Effector CD4-positive, alpha-beta T cell (primary cell): ENCODE measurements around the gene VAMP8.
A peak's percentile ranks its signal among the peaks of the same experiment; 100 is the strongest.
"Not testable (repeated sequence)": the region's sequence is repeated elsewhere in the genome, so short reads cannot be mapped to it uniquely, and the experiment has no call there.

Experiments
- DNase-seq: peaks from one replicate; pipeline ENCODE4 v3.0.0-alpha.2; 2020
- total RNA-seq: gene quantifications from one replicate; lab custom pipeline; 2026; lab: John Stamatoyannopoulos, UW

The VAMP8 gene
- total RNA-seq, result 18.4 reads per million, percentile 45 among the genes with 10 or more reads in this experiment

DNA sequence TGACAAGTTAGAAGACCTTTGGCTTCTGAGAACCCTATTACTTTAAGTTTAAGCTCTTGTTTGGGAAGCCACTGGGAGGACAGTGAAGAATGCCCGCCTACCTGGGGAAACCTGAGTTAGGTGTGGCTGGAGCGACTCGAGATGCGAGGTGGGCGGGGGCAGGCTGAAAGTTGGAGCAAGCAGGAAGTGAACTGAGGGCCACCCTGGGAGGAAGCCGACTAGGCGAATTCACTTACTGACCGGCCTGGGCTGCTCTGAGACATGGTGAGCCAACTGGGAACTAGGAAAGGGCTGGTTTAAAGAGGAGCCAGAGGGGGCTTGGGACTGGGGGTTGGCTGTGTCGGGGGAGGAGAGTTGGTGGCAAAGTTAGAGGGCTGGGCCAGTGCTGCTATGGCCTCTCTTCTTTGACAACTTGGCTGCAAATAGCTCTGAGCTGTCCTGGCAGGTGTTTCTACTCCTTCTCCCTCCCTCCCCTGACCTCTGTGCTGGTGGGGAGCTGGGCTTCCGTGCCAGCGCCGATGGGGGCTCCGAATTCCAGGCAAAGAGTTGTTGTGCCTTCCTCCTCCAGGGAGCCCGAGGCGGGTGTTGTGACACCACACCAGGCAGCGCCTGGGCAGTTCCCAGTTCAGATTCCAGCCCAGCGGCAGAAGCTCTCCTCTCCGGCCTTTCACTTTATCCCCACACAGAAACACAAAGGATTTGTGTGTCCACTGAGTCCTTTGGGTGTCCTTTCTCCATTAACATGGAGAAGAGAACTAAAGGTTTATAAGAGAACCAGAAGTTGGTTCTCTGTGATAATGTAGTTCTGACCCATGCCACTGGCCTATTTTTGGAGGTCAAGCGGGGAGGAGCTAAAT is at the start of gene VAMP8:
Gene VAMP8, plus strand, starts transcription at position 201 of the 857 bp plus-strand sequence. Its CDS starts 61 bp downstream, at position 262.
- peak; percentile 59 for DNase-seq

DNA sequence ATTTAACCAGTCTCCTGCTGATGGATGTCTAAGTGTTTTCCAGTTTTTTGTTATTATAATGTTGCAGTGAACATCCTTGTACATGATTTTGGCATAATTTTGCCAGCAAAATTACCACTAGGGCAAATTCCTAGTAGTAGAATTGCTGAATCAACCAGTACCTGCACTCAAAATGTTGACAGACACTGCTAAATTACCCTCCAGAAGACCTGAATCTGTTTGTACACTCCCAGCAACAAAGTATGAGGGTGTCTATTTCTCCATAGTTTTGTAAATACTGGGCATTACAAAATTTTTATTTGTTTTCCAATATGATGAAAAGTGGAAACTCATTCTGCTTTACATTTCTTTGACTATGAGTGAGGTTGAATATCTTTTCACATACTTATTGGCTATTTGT is 49.6 kb upstream of the VAMP8 start:
- DNase-seq, result no peak

DNA sequence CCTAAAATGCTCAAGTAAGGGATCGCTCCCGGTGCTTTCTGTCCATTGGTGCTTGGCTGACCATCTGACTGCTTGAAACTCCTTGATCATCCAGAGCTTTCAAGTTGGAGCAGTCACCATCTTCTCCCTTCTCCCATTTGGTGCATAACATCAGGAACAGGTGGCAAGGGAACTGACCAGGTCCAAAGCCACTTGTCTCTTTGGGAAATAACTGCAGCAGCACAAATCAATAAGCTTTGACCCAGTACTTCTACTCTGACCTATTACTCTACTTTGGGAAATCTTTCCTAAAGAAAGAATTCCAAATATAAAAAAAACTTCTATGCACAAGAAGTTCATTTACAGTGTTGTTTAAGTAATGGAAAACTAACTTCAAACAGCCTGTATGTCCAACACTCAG is 49.0 kb upstream of the VAMP8 start:
- DNase-seq, result no peak

DNA sequence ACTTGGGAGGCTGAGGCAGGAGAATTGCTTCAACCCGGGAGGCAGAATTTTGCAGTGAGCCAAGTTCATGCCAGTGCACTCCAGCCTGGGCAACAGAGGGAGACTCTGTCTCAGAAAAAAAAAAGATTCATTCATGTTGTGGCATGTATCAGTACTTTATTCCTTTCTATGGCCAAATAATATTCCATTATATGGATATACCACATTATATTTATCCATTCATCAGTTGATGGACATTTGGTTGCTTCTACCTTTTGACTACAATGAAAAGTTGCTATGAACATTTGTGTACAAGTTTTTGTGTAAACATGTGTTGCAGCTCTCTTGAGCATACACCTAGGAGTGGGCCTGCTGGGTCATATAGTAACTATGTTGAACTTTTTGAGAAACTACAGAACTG is 47.6 kb upstream of the VAMP8 start:
- no peak for DNase-seq

DNA sequence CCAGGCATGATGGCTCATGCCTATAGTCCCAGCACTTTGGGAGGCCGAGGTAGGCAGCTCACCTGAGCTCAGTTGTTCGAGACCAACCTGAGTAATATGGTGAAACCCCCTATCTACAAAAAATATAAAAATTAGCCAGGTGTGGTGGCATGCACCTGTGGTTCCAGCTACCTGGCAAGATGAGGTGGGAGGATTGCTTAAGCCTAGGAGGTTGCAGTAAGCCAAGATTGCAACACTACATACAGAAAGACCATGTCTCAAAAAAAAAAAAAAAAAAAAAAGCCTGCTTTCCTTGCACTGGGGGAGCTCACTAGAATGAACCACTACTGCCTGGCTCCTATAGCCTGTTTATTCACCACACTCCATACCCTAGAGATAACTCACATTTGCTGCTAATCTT is 45.8 kb upstream of the VAMP8 start:
- DNase-seq, result no peak

DNA sequence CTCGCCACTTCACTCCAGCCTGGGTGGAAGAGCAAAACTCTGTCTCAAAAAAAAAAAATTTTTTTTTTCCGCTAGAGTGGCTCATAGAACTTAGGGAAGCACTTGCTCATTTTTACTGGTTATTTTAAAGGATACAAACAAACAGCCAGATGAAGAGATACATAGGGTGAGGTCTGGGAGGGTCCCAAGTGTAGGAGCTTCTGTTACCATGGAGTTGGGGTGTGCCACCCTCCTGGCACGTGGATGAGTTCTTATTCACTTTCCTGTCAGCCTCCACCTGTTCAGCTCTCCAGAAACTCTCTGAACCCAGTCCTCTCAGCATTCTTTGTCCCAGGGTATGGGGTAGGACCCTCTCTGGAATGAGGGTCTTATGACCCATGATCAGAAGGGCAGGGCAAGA is 43.3 kb upstream of the VAMP8 start:
- DNase-seq, result no peak

DNA sequence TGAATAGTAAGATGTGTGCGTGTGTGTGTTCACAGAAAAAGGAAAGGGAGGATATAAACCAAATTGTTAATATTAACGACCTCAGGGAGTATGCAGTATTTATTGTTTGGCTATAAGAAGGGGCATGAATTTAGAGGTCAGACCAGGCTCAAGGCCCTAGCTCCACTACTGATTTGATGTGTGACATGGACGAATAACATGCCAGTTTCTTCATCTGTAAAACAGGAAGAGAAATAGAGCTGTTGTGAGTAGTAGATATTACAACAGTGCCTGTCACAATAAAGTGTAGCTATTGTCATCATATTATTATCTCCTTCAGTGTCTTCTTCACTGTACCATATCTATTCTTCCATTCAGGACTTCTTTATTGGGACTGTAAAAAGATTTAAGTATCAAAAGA is 42.5 kb upstream of the VAMP8 start:
- DNase-seq, result no peak

DNA sequence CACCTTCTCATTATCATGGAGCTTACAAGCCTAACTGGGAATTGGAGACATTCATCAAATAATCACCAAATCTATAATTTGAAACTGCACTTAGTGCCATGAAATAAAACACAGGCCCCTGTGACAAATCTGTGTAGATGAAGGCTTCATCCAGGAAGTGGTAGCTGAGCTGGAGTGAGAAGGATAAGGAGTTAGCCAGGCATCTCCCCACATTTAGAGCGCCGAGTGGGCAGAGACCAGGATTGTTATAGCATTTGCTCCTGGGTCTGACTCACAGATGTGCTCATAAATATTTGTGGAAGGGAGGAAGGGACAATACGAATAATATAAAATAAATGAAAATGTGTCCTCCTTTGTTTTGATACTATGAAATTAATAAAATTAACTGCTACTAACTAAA is 40.9 kb upstream of the VAMP8 start:
- DNase-seq, result no peak

DNA sequence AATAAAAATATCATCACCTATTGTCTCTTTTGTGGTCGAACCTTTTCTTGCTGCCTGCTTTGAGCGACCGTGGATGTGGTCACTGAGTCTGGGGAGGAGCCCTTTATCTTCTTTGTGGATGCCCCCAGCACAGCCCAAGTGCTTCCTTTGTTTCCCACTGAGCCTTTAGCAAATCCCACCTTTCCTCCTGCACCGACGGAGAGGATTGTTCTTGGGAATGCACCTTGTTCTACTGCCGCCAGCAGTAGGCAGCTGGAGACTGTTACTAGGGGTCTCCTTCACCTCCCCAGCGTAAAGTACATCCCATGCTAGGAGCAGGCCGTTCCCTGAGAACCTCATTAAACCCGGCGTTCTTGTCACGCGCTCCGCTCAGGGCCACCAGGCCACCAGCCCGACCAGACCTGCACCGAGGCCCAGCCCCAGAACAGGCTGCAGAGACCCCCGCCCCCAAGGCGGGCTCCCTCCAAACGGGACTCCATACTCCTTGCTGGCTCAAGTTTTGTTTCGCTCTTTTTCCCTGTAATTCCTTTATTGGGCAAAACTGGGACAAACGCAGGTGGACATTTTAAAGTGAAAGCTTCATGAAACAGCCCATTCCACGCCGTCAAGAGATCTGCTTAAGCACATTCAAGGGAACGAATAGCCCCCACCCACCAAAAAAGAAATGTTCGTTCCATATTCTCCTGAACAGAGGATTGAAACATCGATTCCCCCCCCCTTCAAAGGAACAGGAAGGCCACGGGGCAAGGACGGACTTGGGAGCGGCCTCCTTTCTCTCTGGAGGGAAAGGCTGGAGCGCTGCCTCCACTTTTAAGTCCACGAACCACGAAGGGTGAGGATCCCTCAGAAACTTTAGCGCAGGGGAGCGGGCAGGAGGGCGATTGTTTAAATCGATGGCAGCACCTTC is 39.5 kb upstream of the VAMP8 start:
- DNase-seq, result no peak

DNA sequence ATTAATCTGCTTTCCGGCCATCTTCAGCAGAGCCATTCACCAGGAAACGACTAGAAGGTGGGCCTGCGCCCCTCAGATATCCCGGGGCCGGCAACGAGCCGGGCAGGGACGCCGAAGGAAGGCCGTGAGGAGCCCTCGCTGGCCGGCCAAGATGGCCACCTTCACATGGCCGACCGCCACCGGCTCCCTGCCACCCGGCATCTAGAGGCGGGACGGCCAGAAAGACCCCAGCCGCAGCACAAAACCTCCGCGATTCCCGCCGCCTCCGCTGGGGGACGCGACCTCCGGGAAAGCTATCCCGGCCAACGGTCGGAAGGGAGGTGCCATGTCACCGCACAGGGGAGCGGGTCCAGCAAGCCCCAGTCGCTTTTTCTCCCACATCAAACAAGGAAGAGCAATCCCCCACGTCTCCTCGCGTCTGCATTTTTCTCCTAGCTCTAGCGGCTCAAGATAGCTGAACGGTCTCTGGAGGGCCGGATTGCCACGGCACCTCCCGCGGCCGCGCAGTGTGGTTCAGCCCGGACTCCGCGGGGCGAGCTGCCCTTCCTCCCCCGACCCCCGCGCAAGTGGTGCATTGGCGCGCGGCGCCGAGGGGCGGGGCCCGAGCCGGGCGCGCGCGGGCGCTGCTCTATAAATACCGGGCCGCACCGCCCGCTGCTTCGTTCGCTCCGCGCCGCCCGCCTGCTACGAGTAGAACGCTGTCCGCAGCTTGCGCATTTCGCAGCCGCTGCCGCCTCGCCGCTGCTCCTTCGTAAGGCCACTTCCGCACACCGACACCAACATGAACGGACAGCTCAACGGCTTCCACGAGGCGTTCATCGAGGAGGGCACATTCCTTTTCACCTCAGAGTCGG is 38.7 kb upstream of the VAMP8 start, which contains the start of gene MAT2A:
Gene MAT2A, plus strand, starts transcription at position 662 of the 854 bp plus-strand sequence. Its CDS starts 120 bp downstream, at position 782.
- DNase-seq, result peak; percentile 78

DNA sequence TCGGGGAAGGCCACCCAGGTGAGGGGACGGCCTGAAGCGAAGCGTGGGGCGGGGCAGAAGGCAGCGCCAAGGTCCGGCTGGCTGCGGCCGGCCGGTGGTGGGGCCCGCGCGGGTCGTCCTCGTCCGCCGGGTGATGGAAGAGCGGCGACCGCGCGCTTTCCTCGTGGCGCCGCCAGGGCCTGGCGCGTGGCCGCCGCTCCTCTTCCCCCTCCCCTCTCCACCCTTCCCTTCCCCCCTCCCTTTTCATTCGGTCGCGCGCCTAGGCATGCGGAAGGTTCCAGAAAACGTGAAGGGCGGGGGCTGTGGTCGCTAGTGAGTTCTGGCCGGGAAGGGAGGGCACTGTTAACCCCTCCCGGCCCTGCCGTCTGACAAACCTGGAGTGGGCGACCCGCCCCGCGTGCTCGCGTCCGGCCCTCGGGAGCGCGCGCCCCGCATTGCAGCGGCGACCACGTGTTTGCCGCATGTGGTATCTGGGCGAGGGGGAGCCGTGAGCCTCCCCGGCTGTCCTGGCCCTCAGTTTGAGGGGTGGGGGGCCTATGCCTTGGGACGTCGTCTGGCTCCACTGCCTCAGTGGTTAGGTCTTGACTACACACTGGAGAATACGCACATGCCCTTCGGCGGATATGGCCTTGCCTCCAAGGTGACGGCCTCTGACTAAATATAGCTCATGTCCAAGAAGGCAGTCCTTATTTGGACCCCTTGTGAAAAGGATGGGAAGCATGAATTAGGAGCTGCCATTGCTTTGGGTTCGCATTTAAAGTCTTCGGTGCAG is 37.8 kb upstream of the VAMP8 start:
- peak; percentile 56 for DNase-seq

DNA sequence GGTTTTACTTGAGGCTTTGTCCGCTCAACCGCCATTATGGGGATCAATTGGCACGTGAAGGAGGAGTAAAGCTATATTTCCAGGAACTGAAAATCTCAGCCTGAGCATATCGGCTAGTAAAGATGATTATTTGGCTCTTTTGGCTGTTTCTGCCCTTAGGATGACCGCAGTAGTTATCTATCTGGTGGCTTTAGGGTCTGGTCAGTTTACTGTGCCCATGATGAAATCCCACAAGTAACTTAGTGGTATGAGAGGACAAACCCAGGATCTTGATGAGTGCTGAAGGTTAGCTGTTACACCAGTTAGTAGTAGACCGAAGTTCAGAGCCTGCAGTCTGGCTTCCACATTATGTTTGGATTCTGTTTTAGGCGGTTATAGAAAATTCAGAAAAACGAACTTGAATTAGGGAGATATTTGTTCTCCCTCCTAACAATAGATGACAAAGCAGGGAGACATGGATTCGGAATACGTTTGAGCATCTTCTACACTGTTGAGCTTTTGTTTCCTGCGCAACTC is 37.2 kb upstream of the VAMP8 start:
- DNase-seq, result no peak

DNA sequence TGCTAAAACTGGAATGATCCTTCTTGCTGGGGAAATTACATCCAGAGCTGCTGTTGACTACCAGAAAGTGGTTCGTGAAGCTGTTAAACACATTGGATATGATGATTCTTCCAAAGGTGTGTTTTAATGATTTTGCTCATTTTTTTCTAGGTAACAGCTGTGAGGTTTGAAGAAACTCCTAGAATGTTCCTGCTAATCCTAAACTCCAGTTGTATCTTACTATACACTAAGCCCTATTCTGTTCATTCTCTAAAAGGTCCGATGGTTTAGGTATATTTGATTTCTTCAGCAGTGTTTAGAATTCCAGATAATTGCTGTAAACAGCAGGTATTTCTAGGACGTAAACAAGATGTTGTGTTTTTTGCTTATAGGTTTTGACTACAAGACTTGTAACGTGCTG is 36.1 kb upstream of the VAMP8 start:
- DNase-seq, result no peak

DNA sequence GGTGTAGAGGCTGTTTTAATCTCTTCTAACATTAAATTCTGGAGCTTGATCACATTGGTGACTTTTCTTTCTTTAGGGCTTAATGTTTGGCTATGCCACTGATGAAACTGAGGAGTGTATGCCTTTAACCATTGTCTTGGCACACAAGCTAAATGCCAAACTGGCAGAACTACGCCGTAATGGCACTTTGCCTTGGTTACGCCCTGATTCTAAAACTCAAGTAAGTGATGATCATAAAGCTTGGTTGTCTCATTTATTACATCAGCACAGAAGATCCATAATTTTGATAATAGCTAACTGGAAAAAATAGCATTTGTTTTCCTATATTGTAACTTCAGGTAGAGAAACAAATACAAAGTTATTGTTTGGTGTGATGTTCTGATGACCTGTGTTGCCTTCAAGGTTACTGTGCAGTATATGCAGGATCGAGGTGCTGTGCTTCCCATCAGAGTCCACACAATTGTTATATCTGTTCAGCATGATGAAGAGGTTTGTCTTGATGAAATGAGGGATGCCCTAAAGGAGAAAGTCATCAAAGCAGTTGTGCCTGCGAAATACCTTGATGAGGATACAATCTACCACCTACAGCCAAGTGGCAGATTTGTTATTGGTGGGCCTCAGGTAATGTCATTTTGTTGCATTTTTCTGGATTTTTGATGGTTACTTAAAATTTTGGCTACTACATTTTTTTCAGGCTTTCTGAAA is 35.5 kb upstream of the VAMP8 start:
- no peak for DNase-seq

DNA sequence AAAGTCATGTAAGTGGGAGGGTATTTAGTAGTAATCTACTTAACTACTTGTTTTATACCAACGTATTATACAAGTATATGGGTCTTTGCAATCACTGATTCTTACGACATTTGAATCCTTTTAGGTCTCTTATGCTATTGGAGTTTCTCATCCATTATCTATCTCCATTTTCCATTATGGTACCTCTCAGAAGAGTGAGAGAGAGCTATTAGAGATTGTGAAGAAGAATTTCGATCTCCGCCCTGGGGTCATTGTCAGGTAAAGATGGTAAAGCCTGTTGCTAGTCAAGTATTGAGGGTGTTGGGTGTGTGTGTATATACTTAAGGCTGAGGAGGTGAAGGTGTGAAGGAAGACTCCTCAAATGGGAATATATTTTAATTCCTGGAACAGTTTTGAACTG is 34.6 kb upstream of the VAMP8 start:
- DNase-seq, result no peak

DNA sequence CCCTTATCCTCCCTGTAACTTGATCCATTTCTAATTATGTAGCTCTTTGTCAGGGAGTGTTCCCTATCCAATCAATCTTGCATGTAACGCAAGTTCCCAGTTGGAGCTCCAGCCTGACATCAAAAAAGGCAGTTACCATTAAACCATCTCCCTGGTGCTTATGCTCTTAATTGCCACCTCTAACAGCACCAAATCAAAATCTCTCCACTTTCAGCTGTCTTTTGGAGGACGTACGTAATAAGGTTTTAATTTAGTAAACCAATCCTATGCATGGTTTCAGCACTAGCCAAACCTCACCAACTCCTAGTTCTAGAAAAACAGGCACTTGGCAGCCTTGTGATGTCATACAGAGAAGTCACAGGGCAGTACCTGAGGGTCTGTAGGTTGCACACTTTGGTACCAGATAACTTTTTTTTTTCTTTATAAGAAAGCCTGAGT is 33.1 kb upstream of the VAMP8 start:
- not testable (repeated sequence) for DNase-seq

DNA sequence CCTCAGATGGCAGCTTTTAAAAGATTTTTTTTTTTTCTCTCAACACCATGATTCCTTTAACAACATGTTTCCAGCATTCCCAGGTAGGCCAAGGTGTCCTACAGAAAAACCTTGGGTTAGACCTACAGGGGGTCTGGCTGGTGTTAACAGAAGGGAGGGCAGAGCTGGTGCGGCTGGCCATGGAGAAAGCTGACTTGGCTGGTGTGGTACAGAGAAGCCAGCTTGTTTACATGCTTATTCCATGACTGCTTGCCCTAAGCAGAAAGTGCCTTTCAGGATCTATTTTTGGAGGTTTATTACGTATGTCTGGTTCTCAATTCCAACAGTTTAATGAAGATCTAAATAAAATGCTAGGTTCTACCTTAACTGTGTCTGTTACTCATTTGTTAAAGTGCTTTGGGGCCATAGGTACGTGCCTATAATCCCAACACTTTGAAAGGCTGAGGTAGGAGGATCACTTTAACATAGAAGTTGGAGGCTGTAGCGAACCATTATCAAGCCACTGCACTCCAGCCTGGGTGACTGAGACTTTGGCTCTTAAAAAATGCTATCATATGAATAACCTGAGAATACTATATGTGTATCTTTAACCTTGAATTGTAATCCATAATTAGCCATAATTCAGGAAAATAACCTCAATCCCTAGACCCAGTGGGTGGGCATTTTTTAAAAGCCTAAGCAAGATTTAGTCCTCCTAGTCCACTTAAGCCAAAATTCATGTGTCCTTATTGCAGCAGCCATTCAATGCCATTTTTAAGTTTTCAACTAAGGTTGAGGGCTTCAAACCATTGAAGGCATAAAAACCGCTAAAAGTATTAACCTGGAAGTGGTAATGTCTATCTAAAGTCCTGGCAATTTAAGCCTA is 32.2 kb upstream of the VAMP8 start:
- not testable (repeated sequence) for DNase-seq

DNA sequence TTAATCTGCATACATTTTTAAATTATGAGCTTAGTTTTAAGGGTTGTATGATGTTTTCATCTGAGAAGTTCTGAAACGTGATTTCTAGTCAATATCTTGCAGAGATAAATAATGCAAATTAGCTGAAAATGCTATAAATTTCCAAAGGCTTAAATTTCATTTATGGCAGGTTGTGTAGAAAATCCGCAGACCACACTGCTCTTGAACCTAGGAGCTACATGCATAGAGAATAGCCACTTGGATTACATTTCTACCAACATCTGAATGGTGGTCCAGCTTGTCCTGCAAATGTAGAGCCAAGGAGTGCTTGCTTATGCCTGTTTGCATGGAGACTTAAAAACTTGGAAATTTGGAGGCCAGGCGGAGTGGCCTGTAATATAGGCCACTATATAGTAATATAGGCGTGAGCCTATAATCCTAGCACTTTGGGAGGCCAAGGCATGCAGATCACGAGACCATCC is 31.6 kb upstream of the VAMP8 start:
- DNase-seq, result no peak

DNA sequence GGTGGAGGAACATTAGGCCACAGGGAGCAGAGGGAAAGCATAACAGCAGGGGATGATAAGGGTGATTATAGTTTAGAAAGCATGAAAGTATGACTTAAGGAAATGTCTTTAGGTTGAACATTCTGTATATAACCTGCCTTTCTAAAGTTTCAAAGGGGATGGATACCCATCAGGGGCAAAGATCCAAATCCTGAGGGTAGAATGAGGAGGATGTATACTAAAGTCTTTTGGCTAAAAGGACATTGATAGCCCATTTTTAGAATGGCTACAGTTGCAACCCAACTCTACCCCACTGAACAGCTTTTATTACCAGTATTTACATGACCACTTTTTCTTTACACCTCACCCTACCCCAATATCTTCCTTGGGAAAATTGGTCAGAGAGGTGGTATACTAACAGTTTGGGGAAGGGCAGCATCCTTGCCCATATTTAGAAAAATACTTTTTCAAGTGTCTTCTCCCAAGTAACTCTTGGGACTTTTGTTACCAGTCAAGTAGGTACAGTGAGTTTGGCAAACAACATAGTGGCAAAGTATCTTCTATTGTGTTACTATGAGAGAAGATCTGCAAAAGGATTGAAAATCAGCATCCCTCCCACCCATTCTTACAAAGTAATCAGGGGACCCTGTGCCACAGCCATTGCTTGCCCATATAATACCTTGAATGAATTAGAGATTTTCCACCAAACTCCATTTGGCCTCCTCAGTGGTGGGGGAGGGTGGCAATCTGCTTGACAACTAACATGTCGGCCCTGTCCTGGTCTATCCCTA is 30.1 kb upstream of the VAMP8 start:
- DNase-seq, result no peak
